HepG2 (cell line): ENCODE data around the gene FAM163B. TPM values are rescaled to one million over a fixed set of nuclear protein-coding genes. Genes with fewer than 3 reads are reported as not detected.
A peak's percentile ranks its signal among the peaks of the same experiment; 100 is the strongest.

Experiments used
- ATAC-seq: fragments of 200-7000 bp; cut with Tn5 transposase; 3 replicates; pipeline ENCODE4 v1.9.1; 2020; ENCODE audit warnings: mild to moderate bottlenecking, moderate library complexity
- BruUV-seq: library from RNA; stranded (reverse); fragments of 400-500 nt; replicated peaks from 2 replicates; lab custom pipeline; 2021; lab: Mats Ljungman, UMichigan
- CTCF ChIA-PET: fragments of 300-600 bp; formaldehyde crosslinking; extraction: SDS; loops from one replicate; lab custom pipeline; 2021; ENCODE audit warnings: low total read pairs, inconsistent platforms, low intra/inter-chr PET ratio; lab: Yijun Ruan, JAX
- POLR2A ChIA-PET: fragments of 350-600 bp; sonication (Branson Sonifier 250); formaldehyde crosslinking; loops from one replicate; lab custom pipeline; 2020; ENCODE audit warnings: antibody characterized with exemption, inconsistent platforms; lab: Yijun Ruan, JAX
- DNase-seq: peaks from one replicate; pipeline ENCODE4 v3.0.0-alpha.2; 2015; ENCODE audit warnings: low spot score
- FAIRE-seq: peaks from 3 replicates; lab custom pipeline; 2011; peaks lifted over from hg19 to GRCh38; lab: Jason Lieb, UNC
- H2AFZ ChIP-seq: one replicate; pipeline ENCODE4 v1.6.1; 2011; ENCODE audit warnings: low read length, inconsistent platforms
- H3K27ac ChIP-seq: fragments of 300-600 bp; 3 replicates; pipeline ENCODE4 v1.8.0; 2011; ENCODE audit warnings: mixed run types, mild to moderate bottlenecking, mixed read lengths, low read length, inconsistent platforms; ENCODE audit not compliant: insufficient read depth; ENCODE audit errors: extremely low read length
- H3K27me3 ChIP-seq, 2 experiments: fragments of 200-600 bp in 1 of 2; 2 replicates in 1 of 2; 3 replicates in 1 of 2; pipeline versions ENCODE4 v1.6.0 to v1.8.0; 2011; ENCODE audit warnings: low read length in 2 of 2, mild to moderate bottlenecking in 2 of 2, moderate library complexity in 2 of 2, inconsistent platforms in 1 of 2; ENCODE audit not compliant: insufficient read depth in 2 of 2, control insufficient read depth in 1 of 2
- H3K36me3 ChIP-seq, 2 experiments: fragments of 200-600 bp in 1 of 2; replicated peaks in 1 of 2; 2 replicates in 1 of 2; 3 replicates in 1 of 2; pipeline versions ENCODE4 v1.5.1 to v1.8.0; 2011; ENCODE audit warnings: low read length in 2 of 2, inconsistent platforms in 1 of 2; ENCODE audit not compliant: insufficient read depth in 2 of 2, control insufficient read depth in 1 of 2
- H3K4me1 ChIP-seq: 2 replicates; pipeline ENCODE4 v1.5.1; 2012; ENCODE audit warnings: low read length, inconsistent platforms; ENCODE audit not compliant: insufficient read depth
- H3K4me2 ChIP-seq: 2 replicates; pipeline ENCODE4 v1.6.0; 2011; ENCODE audit warnings: low read depth, low read length, inconsistent platforms
- H3K4me3 ChIP-seq, 3 experiments: fragments of 200-600 bp in 1 of 3; sonication (generic), shearing (Covaris generic) in 1 of 3; replicated peaks in 1 of 3; 2 replicates each; pipeline ENCODE4 v1.5.1; 2011 to 2016; ENCODE audit warnings: low read length in 3 of 3, inconsistent platforms in 2 of 3, low read depth in 2 of 3, mild to moderate bottlenecking in 2 of 3, control low read depth in 1 of 3, mixed read lengths in 1 of 3; ENCODE audit not compliant: insufficient read depth in 1 of 3
- H3K79me2 ChIP-seq: one replicate; pipeline ENCODE4 v1.6.1; 2011; ENCODE audit warnings: low read length, inconsistent platforms; ENCODE audit not compliant: insufficient read depth
- H3K9ac ChIP-seq: 2 replicates; pipeline ENCODE4 v1.6.0; 2011; ENCODE audit warnings: mild to moderate bottlenecking, low read depth, low read length, inconsistent platforms; ENCODE audit not compliant: insufficient read depth
- H3K9me3 ChIP-seq: 2 replicates; pipeline ENCODE4 v1.5.1; 2012; ENCODE audit warnings: mild to moderate bottlenecking, low read length
- H4K20me1 ChIP-seq: 2 replicates; pipeline ENCODE4 v1.6.0; 2011; ENCODE audit warnings: inconsistent platforms, mild to moderate bottlenecking, low read length, moderate library complexity; ENCODE audit not compliant: insufficient read depth
- ATF6 ChIP-seq: sonication (generic); formaldehyde crosslinking; conservative IDR thresholded peaks from 2 replicates; pipeline ENCODE4 v1.4.0; 2020; ENCODE audit warnings: missing genetic modification reagents
- CBX5 ChIP-seq: sonication (generic); formaldehyde crosslinking; IDR thresholded peaks from 2 replicates; pipeline ENCODE4 v1.4.0; 2020; ENCODE audit warnings: missing genetic modification reagents, borderline replicate concordance
- CERS6 ChIP-seq: sonication (generic); formaldehyde crosslinking; IDR thresholded peaks from 2 replicates; pipeline ENCODE4 v1.5.0; 2020; ENCODE audit warnings: missing genetic modification reagents
- PATZ1 ChIP-seq: sonication (generic); formaldehyde crosslinking; IDR thresholded peaks from 2 replicates; pipeline ENCODE4 v1.4.0; 2020; ENCODE audit warnings: missing genetic modification reagents
- ZUFSP ChIP-seq: sonication (generic); formaldehyde crosslinking; IDR thresholded peaks from 2 replicates; pipeline ENCODE4 v1.9.0; 2021; ENCODE audit warnings: missing genetic modification reagents, mild to moderate bottlenecking, borderline replicate concordance
- WGBS: methylation state at CpG from one replicate; pipeline ENCODE4 v1.1.6; 2017; ENCODE audit warnings: low lambda C conversion rate; 5-methylcytosine and 5-hydroxymethylcytosine counted together
- in situ Hi-C: cut with HindIII; loops from 2 replicates; pipeline ENCODE4 v1.10.0; 2017; ENCODE audit warnings: low pct_unique_long_range_greater_than_20kb; ENCODE audit not compliant: extremely low pct_ligation_motif_present
- intact Hi-C: fragments of 100-400 bp; cut with micrococcal nuclease; formaldehyde crosslinking; loops from one replicate; pipeline ENCODE4 v1.10.0; 2022; ENCODE audit not compliant: unreplicated experiment
- polyA plus RNA-seq, 8 experiments: library from polyadenylated mRNA; depleted of rRNA in 3 of 8; stranded (reverse) in 7 of 8; unstranded in 1 of 8; fragments of >200 nt; fragmentation: Illumina TruSeq in 4 of 8; extraction: Trizol in 4 of 8; gene quantifications; 2 replicates each; pipeline versions ENCODE4 v1.2.1 to v1.2.3, GENCODE V29; 2011 to 2016; ENCODE audit warnings: low read depth in 4 of 8, missing spikeins in 1 of 8, mixed read lengths in 1 of 8; ENCODE audit not compliant: insufficient read depth in 1 of 8
- total RNA-seq, 5 experiments: library from RNA; depleted of rRNA; stranded (reverse); fragments of >200 nt; fragmentation: Illumina TruSeq; extraction: Trizol; gene quantifications; 2 replicates each; pipeline ENCODE4 v1.2.3, GENCODE V29; 2016; ENCODE audit warnings: low read depth in 1 of 5

Gene FAM163B
- total and polyA plus RNA-seq, 2 of the 13 experiments (the other 11 are each of a cell fraction or from before 2014, with no cell fraction given), result not detected

- intact Hi-C loops (no loop called here), in situ Hi-C loops (no loop called here)
- Histone ChIP-seq H3K36me3 (no peaks in the 10 kb centered on the region), H3K27ac (no peak overlapping the region), H3K4me2 (peak overlapping the region; percentile 39; the same call in 1 of the 2 replicates), H2AFZ (no peak overlapping the region), H4K20me1 (no peaks in the 10 kb centered on the region), H3K79me2 (no peaks in the 10 kb centered on the region), H3K27me3 (peaks cover 13 to 65% of the 10 kb centered on the region in 2 experiments; a peak in 4 of 5 replicates), H3K4me1 (peaks cover 21% of the 10 kb centered on the region), H3K4me3 (no peak overlapping the region), H3K9ac (no peak overlapping the region), H3K9me3 (no peaks in the 10 kb centered on the region)
- TF ChIP-seq CERS6 (CRISPR knock-in tag) (no peak), ATF6 (no peak), PATZ1 (CRISPR knock-in tag) (0 out of 2 replicates have a peak, but pooled peaks have one; percentile 1), ZUFSP (CRISPR knock-in tag) (no peak), CBX5 (CRISPR knock-in tag) (no peak)
- POLR2A ChIA-PET, result no interaction called here
- ATAC-seq, result peak; percentile 10; the same call in 1 of the 3 replicates
- FAIRE-seq, result no peak
- DNase-seq, result no peak
- 38% methylated on average over 29 of the region's 34 CpGs for WGBS
- CTCF ChIA-PET, result no interaction called here
- BruUV-seq, result no TSS peak
These were observed 32.1 kb downstream of the FAM163B start for GRCh38 chr9:133576875-133577736.
